Immature natural killer cell (primary cell): Measurements from ENCODE around the gene TARS1. TPM values are rescaled to one million over a fixed set of nuclear protein-coding genes. Genes with fewer than 3 reads are reported as not detected.
"Not testable (repeated sequence)": the region's sequence is repeated elsewhere in the genome, so short reads cannot be mapped to it uniquely, and the experiment has no call there.

Experiments used
- DNase-seq, 3 donors: peaks; one replicate each; pipeline ENCODE4 v3.0.0; 2022; ENCODE audit warnings: mixed read lengths in 1 of 3
- H3K27ac Mint-ChIP-seq, 6 donors: one replicate each; pipeline ENCODE4 v1.8.0; 2020; ENCODE audit warnings: mixed read lengths in 6 of 6, mild to moderate bottlenecking in 5 of 6, inconsistent platforms in 4 of 6, moderate library complexity in 3 of 6
- H3K27me3 Mint-ChIP-seq, 3 donors: one replicate each; pipeline ENCODE4 v1.8.0; 2020 to 2021; ENCODE audit warnings: low read depth in 3 of 3, mild to moderate bottlenecking in 3 of 3, mixed read lengths in 3 of 3, moderate library complexity in 3 of 3, inconsistent platforms in 1 of 3
- H3K36me3 Mint-ChIP-seq, 3 donors: one replicate each; pipeline ENCODE4 v1.8.0; 2020; ENCODE audit warnings: mixed read lengths in 3 of 3, inconsistent platforms in 2 of 3, mild to moderate bottlenecking in 2 of 3
- H3K4me1 Mint-ChIP-seq, 2 donors: one replicate each; pipeline ENCODE4 v1.8.0; 2020; ENCODE audit warnings: inconsistent platforms in 2 of 2, mild to moderate bottlenecking in 2 of 2, mixed read lengths in 2 of 2, moderate library complexity in 1 of 2
- H3K4me3 Mint-ChIP-seq, 5 donors: one replicate each; pipeline ENCODE4 v1.8.0; 2020; ENCODE audit warnings: mild to moderate bottlenecking in 5 of 5, mixed read lengths in 5 of 5, inconsistent platforms in 3 of 5, moderate library complexity in 3 of 5
- H3K9me3 Mint-ChIP-seq, 6 donors: one replicate each; pipeline ENCODE4 v1.8.0; 2020; ENCODE audit warnings: mild to moderate bottlenecking in 6 of 6, mixed read lengths in 6 of 6, inconsistent platforms in 4 of 6, moderate library complexity in 3 of 6
- polyA plus RNA-seq, 3 donors: library from polyadenylated mRNA; unstranded; fragments of 300-500 nt; fragmentation: Illumina TruSeq; gene quantifications; one replicate each; pipeline ENCODE4 v1.2.3, GENCODE V29; 2021

Gene TARS1
- polyA plus RNA-seq, 3 donors from 2014 or later: 46.0 to 77.1 (median 54.0) TPM

GRCh38 chr5:33423018-33423630 lies 17.6 kb upstream of the TARS1 start:
- no peak overlapping the region for H3K4me3 Mint-ChIP-seq
- peaks cover 2 to 7% (median 5%) of the 10 kb centered on the region in 3 donors for H3K27me3 Mint-ChIP-seq
- no peaks in the 10 kb centered on the region for H3K9me3 Mint-ChIP-seq
- no peak for DNase-seq
- H3K4me1 Mint-ChIP-seq: no peaks in the 10 kb centered on the region
- no peak overlapping the region for H3K27ac Mint-ChIP-seq
- H3K36me3 Mint-ChIP-seq: no peaks in the 10 kb centered on the region

- no peak for DNase-seq
- H3K4me1 Mint-ChIP-seq: no peaks in the 10 kb centered on the region
- H3K27ac Mint-ChIP-seq: no peak overlapping the region
- peaks cover 2 to 17% (median 7%) of the 10 kb centered on the region in 3 donors for H3K27me3 Mint-ChIP-seq
- no peak overlapping the region for H3K4me3 Mint-ChIP-seq
- H3K9me3 Mint-ChIP-seq: no peaks in the 10 kb centered on the region
- H3K36me3 Mint-ChIP-seq: no peaks in the 10 kb centered on the region
These were observed 15.5 kb upstream of the TARS1 start for GRCh38 chr5:33425314-33425713.

- peaks cover 5% of the 10 kb centered on the region in 2 donors for H3K4me1 Mint-ChIP-seq
- H3K9me3 Mint-ChIP-seq: peaks cover 0 to 2% (median 0%) of the 10 kb centered on the region in 6 donors
- DNase-seq: no peak
- H3K27ac Mint-ChIP-seq: no peak overlapping the region
- H3K36me3 Mint-ChIP-seq: no peaks in the 10 kb centered on the region
- H3K27me3 Mint-ChIP-seq: peaks cover 2 to 17% (median 7%) of the 10 kb centered on the region in 3 donors
- H3K4me3 Mint-ChIP-seq: no peak overlapping the region
These were observed 9.8 kb upstream of the TARS1 start for GRCh38 chr5:33430983-33431382.

GRCh38 chr5:33432656-33433055 lies 8.1 kb upstream of the TARS1 start:
- Mint-ChIP-seq H3K4me3 (no peak overlapping the region), H3K27me3 (peaks cover 0 to 13% (median 1%) of the 10 kb centered on the region in 3 donors), H3K27ac (no peak overlapping the region), H3K9me3 (peaks cover 0 to 2% (median 0%) of the 10 kb centered on the region in 6 donors), H3K4me1 (peaks cover 5 to 7% of the 10 kb centered on the region in 2 donors), H3K36me3 (no peaks in the 10 kb centered on the region)
- no peak for DNase-seq

GRCh38 chr5:33433303-33434240 lies 7.2 kb upstream of the TARS1 start:
- Mint-ChIP-seq H3K9me3 (peaks cover 0 to 2% (median 0%) of the 10 kb centered on the region in 6 donors), H3K27ac (peak overlapping the region in 1 of 6 donors; percentile 10)

GRCh38 chr5:33435893-33436490 lies 4.8 kb upstream of the TARS1 start:
- DNase-seq: peak; percentile 47 to 59 (median 56)
- not testable (repeated sequence) for H3K9me3 Mint-ChIP-seq, H3K4me1 Mint-ChIP-seq, H3K36me3 Mint-ChIP-seq, H3K27me3 Mint-ChIP-seq, H3K4me3 Mint-ChIP-seq, H3K27ac Mint-ChIP-seq

More at GRCh38 chr5:33433303-33434240, 7.2 kb upstream of the TARS1 start:
- Mint-ChIP-seq H3K27me3 (peaks cover 0 to 11% (median 0%) of the 10 kb centered on the region in 3 donors), H3K4me1 (peaks cover 5 to 7% of the 10 kb centered on the region in 2 donors), H3K36me3 (no peaks in the 10 kb centered on the region), H3K4me3 (no peak overlapping the region)
- DNase-seq: no peak

- DNase-seq: no peak
- peak overlapping the region in 1 of 6 donors; percentile 48 for H3K27ac Mint-ChIP-seq
These were observed 1.8 kb upstream of the TARS1 start for GRCh38 chr5:33438996-33439395.

GRCh38 chr5:33439905-33440481 lies 772 bp upstream of the TARS1 start:
- no peak overlapping the region for H3K27ac Mint-ChIP-seq
- DNase-seq: no peak
- H3K9me3 Mint-ChIP-seq: no peaks in the 10 kb centered on the region
- H3K4me3 Mint-ChIP-seq: no peak overlapping the region
- peaks cover 0 to 2% (median 0%) of the 10 kb centered on the region in 3 donors for H3K27me3 Mint-ChIP-seq
- peaks cover 17 to 29% of the 10 kb centered on the region in 2 donors for H3K4me1 Mint-ChIP-seq
- no peaks in the 10 kb centered on the region for H3K36me3 Mint-ChIP-seq

More at GRCh38 chr5:33438996-33439395, 1.8 kb upstream of the TARS1 start:
- Mint-ChIP-seq H3K27me3 (peaks cover 0 to 2% (median 0%) of the 10 kb centered on the region in 3 donors), H3K9me3 (no peaks in the 10 kb centered on the region), H3K36me3 (no peaks in the 10 kb centered on the region), H3K4me1 (peaks cover 14 to 21% of the 10 kb centered on the region in 2 donors), H3K4me3 (no peak overlapping the region)

GRCh38 chr5:33441241-33442177 lies 744 bp downstream of the TARS1 start:
- Mint-ChIP-seq H3K27me3 (peaks cover 0 to 2% (median 0%) of the 10 kb centered on the region in 3 donors), H3K4me3 (no peak overlapping the region), H3K4me1 (peaks cover 18 to 34% of the 10 kb centered on the region in 2 donors), H3K27ac (no peak overlapping the region), H3K9me3 (no peaks in the 10 kb centered on the region), H3K36me3 (peaks cover 0 to 5% (median under 1%) of the 10 kb centered on the region in 3 donors)
- no peak for DNase-seq

- H3K27ac Mint-ChIP-seq: peak overlapping the region in 5 of 6 donors; percentile 8 to 49 (median 26)
- H3K36me3 Mint-ChIP-seq: peaks cover 5 to 23% (median 7%) of the 10 kb centered on the region in 3 donors
- H3K9me3 Mint-ChIP-seq: no peaks in the 10 kb centered on the region
- H3K4me3 Mint-ChIP-seq: no peak overlapping the region
- H3K4me1 Mint-ChIP-seq: peaks cover 23 to 61% of the 10 kb centered on the region in 2 donors
- peaks cover 0 to 2% (median 0%) of the 10 kb centered on the region in 3 donors for H3K27me3 Mint-ChIP-seq
- DNase-seq: no peak
These were observed 3.8 kb downstream of the TARS1 start for GRCh38 chr5:33444542-33444941.

GRCh38 chr5:33445798-33446197 lies 5.0 kb downstream of the TARS1 start:
- H3K9me3 Mint-ChIP-seq: no peaks in the 10 kb centered on the region
- H3K27ac Mint-ChIP-seq: no peak overlapping the region
- H3K4me1 Mint-ChIP-seq: peaks cover 23 to 61% of the 10 kb centered on the region in 2 donors
- no peak for DNase-seq
- H3K36me3 Mint-ChIP-seq: peaks cover 5 to 27% (median 7%) of the 10 kb centered on the region in 3 donors
- no peak overlapping the region for H3K4me3 Mint-ChIP-seq
- peaks cover 0 to 2% (median 0%) of the 10 kb centered on the region in 3 donors for H3K27me3 Mint-ChIP-seq

- H3K27me3 Mint-ChIP-seq: peaks cover 0 to 3% (median 0%) of the 10 kb centered on the region in 3 donors
- H3K4me1 Mint-ChIP-seq: peaks cover 18 to 65% of the 10 kb centered on the region in 2 donors
- no peak overlapping the region for H3K4me3 Mint-ChIP-seq
- peaks cover 7 to 31% (median 7%) of the 10 kb centered on the region in 3 donors for H3K36me3 Mint-ChIP-seq
- no peak for DNase-seq
- no peaks in the 10 kb centered on the region for H3K9me3 Mint-ChIP-seq
- peak overlapping the region in 1 of 6 donors; percentile 34 for H3K27ac Mint-ChIP-seq
These were observed 7.4 kb downstream of the TARS1 start for GRCh38 chr5:33448118-33448517.
